GM12873 (cell line): Measurements from ENCODE around the gene LRP1B.

Source experiments
- CTCF ChIP-seq: IDR thresholded peaks from 2 replicates; pipeline ENCODE4 v1.5.1; 2012; ENCODE audit warnings: low read depth, mild to moderate bottlenecking, moderate library complexity, low read length, control low read depth; ENCODE audit not compliant: insufficient read depth; ENCODE audit errors: missing control alignments

Gene LRP1B

GRCh38 chr2:140185076-140185475, 1945.7 kb downstream of the LRP1B start:
- no peak for TF ChIP-seq CTCF

GRCh38 chr2:140183056-140183765, 1947.6 kb downstream of the LRP1B start:
- TF ChIP-seq CTCF = no peak
